Body of pancreas (tissue), 4 donors: ENCODE measurements around the gene MYRIP. TPM values are rescaled to one million over a fixed set of nuclear protein-coding genes. Genes with fewer than 3 reads are reported as not detected.
"Not testable (repeated sequence)": the region's sequence is repeated elsewhere in the genome, so short reads cannot be mapped to it uniquely, and the experiment has no call there.

Experiments
- ATAC-seq: fragments of 150-250 bp; one replicate; pipeline ENCODE4 v1.9.1; 2016
- DNase-seq, 4 donors: peaks; one replicate each; pipeline ENCODE4 v3.0.0-alpha.2; 2019
- H3K27ac ChIP-seq, 4 donors: fragments of 200-600 bp; sonication (generic); 1 replicate in 3 of 4; 2 replicates in 1 of 4; pipeline versions ENCODE4 v1.5.1 to v1.6.1; 2016 to 2019; ENCODE audit warnings: mild to moderate bottlenecking in 1 of 4, mixed read lengths in 1 of 4, moderate library complexity in 1 of 4
- H3K27me3 ChIP-seq, 2 donors: fragments of 200-600 bp; sonication (generic); one replicate each; pipeline ENCODE4 v1.6.0; 2016; ENCODE audit warnings: mild to moderate bottlenecking in 1 of 2
- H3K36me3 ChIP-seq, 2 donors: fragments of 200-600 bp; sonication (generic); replicated peaks in 1 of 2; 2 replicates each; pipeline ENCODE4 v1.5.1; 2016; ENCODE audit warnings: low read depth in 2 of 2; ENCODE audit not compliant: insufficient read depth in 1 of 2
- H3K4me1 ChIP-seq: fragments of 200-600 bp; sonication (generic); one replicate; pipeline ENCODE4 v1.6.0; 2016
- H3K4me3 ChIP-seq, 2 donors: fragments of 200-600 bp; sonication (generic); 1 replicate in 1 of 2; 2 replicates in 1 of 2; pipeline ENCODE4 v1.5.1; 2016 to 2019
- H3K9me3 ChIP-seq, 3 donors: fragments of 200-600 bp; sonication (generic); 1 replicate in 2 of 3; 2 replicates in 1 of 3; pipeline ENCODE4 v1.5.1; 2016
- CTCF ChIP-seq, 7 experiments: fragments of 450-650 bp in 4 of 7; fragments of 200-600 bp in 3 of 7; sonication (generic) in 3 of 7; IDR thresholded peaks; one replicate each; pipeline ENCODE4 v1.5.1; 2016 to 2019; ENCODE audit warnings: antibody characterized with exemption in 7 of 7
- POLR2A ChIP-seq, 3 donors: fragments of 450-650 bp; IDR thresholded peaks; one replicate each; pipeline ENCODE4 v1.6.1; 2016; ENCODE audit warnings: antibody characterized with exemption in 3 of 3, mild to moderate bottlenecking in 2 of 3
- WGBS, 2 donors: methylation state at CpG; one replicate each; pipeline ENCODE4 v1.1.5; 2017; 5-methylcytosine and 5-hydroxymethylcytosine counted together
- intact Hi-C: fragments of 100-400 bp; cut with DNase I; formaldehyde crosslinking; loops from one replicate; pipeline ENCODE4 v1.15.1; 2023
- total RNA-seq, 2 donors: library from RNA; depleted of rRNA; stranded (reverse); fragments of >200 nt; gene quantifications; one replicate each; pipeline ENCODE4 v1.1.0, GENCODE V29; 2016

The MYRIP gene
- total RNA-seq, 2 donors from 2014 or later = 5.2 to 12.5 TPM

GRCh38 chr3:39791603-39792002 is 17.8 kb upstream of the MYRIP start:
- Histone ChIP-seq H3K27ac (no peak overlapping the region), H3K9me3 (no peaks in the 10 kb centered on the region), H3K4me3 (no peak overlapping the region), H3K36me3 (no peaks in the 10 kb centered on the region), H3K27me3 (no peaks in the 10 kb centered on the region), H3K4me1 (no peaks in the 10 kb centered on the region)
- DNase-seq = no peak
- WGBS, 2 donors = 92 to 95% methylated on average over 3 of the region's 3 CpGs
- intact Hi-C loops = no loop called here
- TF ChIP-seq POLR2A (IDR thresholded peaks at IDR 0.05) = no peak
- TF ChIP-seq CTCF (IDR thresholded peaks at IDR 0.05) = no peak
- no peak for ATAC-seq

GRCh38 chr3:39794880-39795279 is 14.5 kb upstream of the MYRIP start:
- no peak for ATAC-seq
- Histone ChIP-seq H3K27me3 (no peaks in the 10 kb centered on the region), H3K9me3 (no peaks in the 10 kb centered on the region), H3K4me1 (no peaks in the 10 kb centered on the region), H3K27ac (no peak overlapping the region), H3K4me3 (no peak overlapping the region), H3K36me3 (no peaks in the 10 kb centered on the region)
- intact Hi-C loops = no loop called here
- WGBS, 2 donors = 75% methylated on average over 6 of the region's 6 CpGs
- no peak for DNase-seq
- TF ChIP-seq CTCF (IDR thresholded peaks at IDR 0.05) (no peak), POLR2A (IDR thresholded peaks at IDR 0.05) (no peak)

- H3K4me1 ChIP-seq = no peaks in the 10 kb centered on the region
- TF ChIP-seq POLR2A (IDR thresholded peaks at IDR 0.05) (no peak), CTCF (IDR thresholded peaks at IDR 0.05) (no peak)
- no peaks in the 10 kb centered on the region for H3K9me3 ChIP-seq
- DNase-seq = no peak
- intact Hi-C loops = no loop called here
- no peaks in the 10 kb centered on the region for H3K27me3 ChIP-seq
- no peak overlapping the region for H3K27ac ChIP-seq
- ATAC-seq = no peak
- H3K4me3 ChIP-seq = no peak overlapping the region
- H3K36me3 ChIP-seq = no peaks in the 10 kb centered on the region
These were observed 8.2 kb upstream of the MYRIP start for GRCh38 chr3:39801216-39801615.

- H3K4me3 ChIP-seq, intact Hi-C loops, H3K36me3 ChIP-seq, H3K27ac ChIP-seq, H3K27me3 ChIP-seq, H3K4me1 ChIP-seq, H3K9me3 ChIP-seq, ATAC-seq, DNase-seq: not testable (repeated sequence)
- 59 to 80% methylated on average over 3 of the region's 3 CpGs for WGBS, 2 donors
These were observed 6.9 kb upstream of the MYRIP start for GRCh38 chr3:39802486-39802885.

GRCh38 chr3:39803956-39804355 is 5.5 kb upstream of the MYRIP start:
- TF ChIP-seq CTCF (IDR thresholded peaks at IDR 0.05) (no peak), POLR2A (IDR thresholded peaks at IDR 0.05) (no peak)
- no peak overlapping the region for H3K27ac ChIP-seq
- intact Hi-C loops = no loop called here
- ATAC-seq (no peak), DNase-seq (no peak)
- no peak overlapping the region for H3K4me3 ChIP-seq
- no peaks in the 10 kb centered on the region for H3K27me3 ChIP-seq
- no peaks in the 10 kb centered on the region for H3K9me3 ChIP-seq
- H3K4me1 ChIP-seq = no peaks in the 10 kb centered on the region
- 66 to 79% methylated on average over 2 of the region's 2 CpGs for WGBS, 2 donors
- H3K36me3 ChIP-seq = no peaks in the 10 kb centered on the region
